NCI-H146 treated with DMSO at 0.1 percent for 48 hours (cell line): Measurements from ENCODE around the gene VSTM2L.
"Not testable (repeated sequence)": the region's sequence is repeated elsewhere in the genome, so short reads cannot be mapped to it uniquely, and the experiment has no call there.

ENCODE experiments used
- DNase-seq: peaks from one replicate; lab custom pipeline; 2025; ENCODE audit not compliant: unreplicated experiment; lab: John Stamatoyannopoulos, UW

Gene VSTM2L

GRCh38 chr20:37958856-37959520 lies 56.1 kb downstream of the VSTM2L start:
- DNase-seq, result no peak

GRCh38 chr20:37961066-37961465 lies 58.1 kb downstream of the VSTM2L start:
- no peak for DNase-seq

- DNase-seq, result not testable (repeated sequence)
Observed at GRCh38 chr20:37963483-37963882, 60.6 kb downstream of the VSTM2L start.

- no peak for DNase-seq
Observed at GRCh38 chr20:37968841-37969401, 66.0 kb downstream of the VSTM2L start.

GRCh38 chr20:37969949-37970855 lies 67.3 kb downstream of the VSTM2L start:
- DNase-seq, result no peak

GRCh38 chr20:37970856-37971245 lies 67.9 kb downstream of the VSTM2L start:
- no peak for DNase-seq

- DNase-seq, result no peak
Observed at GRCh38 chr20:37971561-37972127, 68.7 kb downstream of the VSTM2L start.

GRCh38 chr20:37972256-37973058 lies 69.5 kb downstream of the VSTM2L start:
- DNase-seq, result no peak

- DNase-seq, result no peak
Observed at GRCh38 chr20:37973059-37973910, 70.4 kb downstream of the VSTM2L start.

- no peak for DNase-seq
Observed at GRCh38 chr20:37976887-37977286, 74.0 kb downstream of the VSTM2L start.

- no peak for DNase-seq
Observed at GRCh38 chr20:37977338-37977737, 74.4 kb downstream of the VSTM2L start.

GRCh38 chr20:37977786-37978185 lies 74.9 kb downstream of the VSTM2L start:
- no peak for DNase-seq

- DNase-seq, result no peak
Observed at GRCh38 chr20:37979021-37979985, 76.4 kb downstream of the VSTM2L start.

- no peak for DNase-seq
Observed at GRCh38 chr20:37980383-37980782, 77.5 kb downstream of the VSTM2L start.

GRCh38 chr20:37980876-37981275 lies 77.9 kb downstream of the VSTM2L start:
- DNase-seq, result no peak

GRCh38 chr20:37981568-37981967 lies 78.6 kb downstream of the VSTM2L start:
- no peak for DNase-seq

- no peak for DNase-seq
Observed at GRCh38 chr20:37983286-37983685, 80.4 kb downstream of the VSTM2L start.

GRCh38 chr20:37984018-37984785 lies 81.3 kb downstream of the VSTM2L start:
- DNase-seq, result no peak
